PC-9 (cell line): ENCODE measurements around the gene ZER1. TPM values are rescaled to one million over a fixed set of nuclear protein-coding genes. Genes with fewer than 3 reads are reported as not detected.

ENCODE experiments used
- BruUV-seq: library from RNA; stranded (reverse); fragments of 400-500 nt; replicated peaks from 2 replicates; lab custom pipeline; 2021; lab: Mats Ljungman, UMichigan
- CTCF ChIA-PET: fragments of 300-600 bp; sonication (Branson Sonifier 250); formaldehyde crosslinking; loops from one replicate; lab custom pipeline; 2022; ENCODE audit warnings: antibody characterized with exemption; lab: Charles Lee
- POLR2A ChIA-PET: fragments of 300-600 bp; sonication (Branson Sonifier 250); formaldehyde crosslinking; loops from one replicate; lab custom pipeline; 2022; ENCODE audit warnings: antibody characterized with exemption; ENCODE audit not compliant: unreplicated experiment; lab: Charles Lee
- DNase-seq, 2 experiments: peaks; one replicate each; pipeline versions ENCODE4 v3.0.0 to v3.0.0-alpha.2; 2015 to 2022; ENCODE audit warnings: mixed read lengths in 1 of 2
- H2AFZ ChIP-seq: fragments of 200-600 bp; sonication (generic); 2 replicates; pipeline ENCODE4 v1.8.1; 2017; ENCODE audit warnings: antibody characterized with exemption
- H3F3A ChIP-seq: fragments of 200-600 bp; sonication (generic); 2 replicates; pipeline ENCODE4 v1.8.1; 2017; ENCODE audit warnings: antibody characterized with exemption, mild to moderate bottlenecking, low read depth; ENCODE audit not compliant: insufficient read depth
- H3K27ac ChIP-seq: fragments of 200-600 bp; sonication (generic); 2 replicates; pipeline ENCODE4 v1.6.1; 2016; ENCODE audit warnings: mixed run types
- H3K27me3 ChIP-seq: fragments of 200-600 bp; sonication (generic); 2 replicates; pipeline ENCODE4 v1.6.1; 2016; ENCODE audit warnings: low read depth, mixed run types; ENCODE audit not compliant: insufficient read depth
- H3K36me3 ChIP-seq: fragments of 200-600 bp; sonication (generic); 2 replicates; pipeline ENCODE4 v1.6.1; 2016; ENCODE audit warnings: low read depth, mixed run types
- H3K4me1 ChIP-seq: fragments of 200-600 bp; sonication (generic); replicated peaks from 2 replicates; pipeline ENCODE4 v1.6.1; 2016; ENCODE audit warnings: mixed run types; ENCODE audit not compliant: insufficient read depth
- H3K4me2 ChIP-seq: fragments of 200-600 bp; sonication (generic); 2 replicates; pipeline ENCODE4 v1.6.1; 2017; ENCODE audit warnings: mixed run types
- H3K4me3 ChIP-seq: fragments of 200-600 bp; sonication (generic); 2 replicates; pipeline ENCODE4 v1.6.1; 2016; ENCODE audit warnings: mixed run types
- H3K79me2 ChIP-seq: fragments of 200-600 bp; sonication (generic); 2 replicates; pipeline ENCODE4 v1.6.1; 2017; ENCODE audit warnings: low read depth, mixed run types
- H3K9me2 ChIP-seq: fragments of 200-600 bp; sonication (generic); 2 replicates; pipeline ENCODE4 v1.8.1; 2017; ENCODE audit warnings: mild to moderate bottlenecking; ENCODE audit not compliant: insufficient read depth
- H3K9me3 ChIP-seq: fragments of 200-600 bp; sonication (generic); 2 replicates; pipeline ENCODE4 v1.8.1; 2016; ENCODE audit warnings: low read depth; ENCODE audit not compliant: insufficient read depth
- H4K20me1 ChIP-seq: fragments of 200-600 bp; sonication (generic); 2 replicates; pipeline ENCODE4 v1.8.1; 2017; ENCODE audit not compliant: insufficient read depth
- EZH2 ChIP-seq: fragments of 200-600 bp; sonication (generic); IDR thresholded peaks from 2 replicates; pipeline ENCODE4 v1.8.0; 2017; ENCODE audit warnings: antibody characterized with exemption, low read depth
- intact Hi-C: fragments of 100-400 bp; cut with micrococcal nuclease; formaldehyde crosslinking; loops from one replicate; pipeline ENCODE4 v1.10.0; 2022; ENCODE audit not compliant: unreplicated experiment
- total RNA-seq: library from RNA; stranded (reverse); gene quantifications from 2 replicates; pipeline ENCODE4 v1.2.3, GENCODE V29; 2021
- TF ChIP-seq, protein P1 (sequence below): fragments of 200-600 bp; sonication (generic); conservative IDR thresholded peaks from 2 replicates; pipeline ENCODE4 v1.6.1; 2017; ENCODE audit warnings: mixed run types, antibody characterized with exemption, mild to moderate bottlenecking, moderate library complexity

Gene ZER1
- total RNA-seq, 1 experiment from 2014 or later: 65.2 TPM

DNA sequence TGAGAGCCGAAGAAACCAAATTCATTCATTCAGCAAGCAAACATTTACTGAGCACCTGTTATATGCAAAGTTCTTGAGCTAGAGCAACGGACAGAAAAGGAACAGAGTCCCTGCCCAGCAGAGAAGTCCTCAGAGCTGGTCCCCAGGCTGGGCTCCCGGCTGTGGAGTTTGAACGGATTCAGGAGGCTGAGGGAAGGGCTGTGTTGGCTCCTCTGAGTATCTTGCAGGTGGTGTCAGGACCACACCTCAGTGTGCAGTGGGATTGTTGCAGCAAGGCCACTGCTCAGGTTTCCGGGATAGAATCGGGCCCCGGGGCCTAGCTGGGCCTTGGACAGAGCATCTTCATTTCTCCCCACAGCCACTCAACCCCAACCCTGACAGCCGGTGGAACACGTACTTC lies 20.4 kb upstream of the ZER1 start:
- H3K27me3 ChIP-seq: no peaks in the 10 kb centered on the region
- intact Hi-C loops: no loop called here
- no peaks in the 10 kb centered on the region for H4K20me1 ChIP-seq
- 0 out of 2 replicates have a peak, but pooled peaks cover 4% of the 10 kb centered on the region for H3K4me1 ChIP-seq
- H3K9me3 ChIP-seq: no peaks in the 10 kb centered on the region
- peaks cover 3% of the 10 kb centered on the region; the same call in 1 of the 2 replicates for H3K36me3 ChIP-seq
- H3F3A ChIP-seq: no peaks in the 10 kb centered on the region
- H3K4me3 ChIP-seq: no peak overlapping the region
- no peak for DNase-seq
- H3K4me2 ChIP-seq: no peak overlapping the region
- H3K27ac ChIP-seq: no peak overlapping the region
- ChIA-PET POLR2A (interaction anchor here (0.6 kb wide), 1 partner anchor 27 kb away, joined by 4 read pairs; no protein-coding TSS in a partner anchor), CTCF (no interaction called here)
- H2AFZ ChIP-seq: no peak overlapping the region
- no TSS peak for BruUV-seq
- H3K79me2 ChIP-seq: peaks cover 19% of the 10 kb centered on the region
- no peaks in the 10 kb centered on the region for H3K9me2 ChIP-seq
- TF ChIP-seq EZH2: no peak
- TF ChIP-seq, protein P1, sequence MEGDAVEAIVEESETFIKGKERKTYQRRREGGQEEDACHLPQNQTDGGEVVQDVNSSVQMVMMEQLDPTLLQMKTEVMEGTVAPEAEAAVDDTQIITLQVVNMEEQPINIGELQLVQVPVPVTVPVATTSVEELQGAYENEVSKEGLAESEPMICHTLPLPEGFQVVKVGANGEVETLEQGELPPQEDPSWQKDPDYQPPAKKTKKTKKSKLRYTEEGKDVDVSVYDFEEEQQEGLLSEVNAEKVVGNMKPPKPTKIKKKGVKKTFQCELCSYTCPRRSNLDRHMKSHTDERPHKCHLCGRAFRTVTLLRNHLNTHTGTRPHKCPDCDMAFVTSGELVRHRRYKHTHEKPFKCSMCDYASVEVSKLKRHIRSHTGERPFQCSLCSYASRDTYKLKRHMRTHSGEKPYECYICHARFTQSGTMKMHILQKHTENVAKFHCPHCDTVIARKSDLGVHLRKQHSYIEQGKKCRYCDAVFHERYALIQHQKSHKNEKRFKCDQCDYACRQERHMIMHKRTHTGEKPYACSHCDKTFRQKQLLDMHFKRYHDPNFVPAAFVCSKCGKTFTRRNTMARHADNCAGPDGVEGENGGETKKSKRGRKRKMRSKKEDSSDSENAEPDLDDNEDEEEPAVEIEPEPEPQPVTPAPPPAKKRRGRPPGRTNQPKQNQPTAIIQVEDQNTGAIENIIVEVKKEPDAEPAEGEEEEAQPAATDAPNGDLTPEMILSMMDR: no peak

DNA sequence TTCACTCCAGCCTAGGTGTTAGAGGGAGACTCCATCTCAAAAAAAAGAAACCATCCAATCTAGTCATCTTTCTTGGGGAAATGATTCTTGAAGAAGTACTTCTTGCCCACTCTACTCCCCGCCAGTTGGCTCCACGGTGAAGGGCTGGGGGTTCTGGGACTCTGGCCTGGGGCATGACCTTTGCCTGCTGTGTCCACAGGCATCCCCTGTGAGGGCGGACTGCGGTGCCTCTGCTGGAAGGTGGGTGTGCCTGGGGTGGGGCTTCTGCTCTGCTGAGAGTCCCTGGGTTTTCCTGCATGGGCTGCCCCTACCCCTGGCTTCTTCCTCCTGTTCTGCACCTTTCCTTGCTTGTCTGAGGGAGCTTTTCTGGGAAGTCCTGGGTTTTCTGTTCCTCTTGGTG lies 18.8 kb upstream of the ZER1 start:
- POLR2A ChIA-PET: no interaction called here
- TF ChIP-seq, protein P1: no peak
- TF ChIP-seq EZH2: no peak
- H3K27ac ChIP-seq: no peak overlapping the region
- peaks cover 24% of the 10 kb centered on the region for H3K79me2 ChIP-seq
- H2AFZ ChIP-seq: no peak overlapping the region
- no peak overlapping the region for H3K4me3 ChIP-seq
- intact Hi-C loops: no loop called here
- no TSS peak for BruUV-seq
- 0 out of 2 replicates have a peak, but pooled peaks cover 3% of the 10 kb centered on the region for H3K36me3 ChIP-seq
- H4K20me1 ChIP-seq: no peaks in the 10 kb centered on the region
- H3F3A ChIP-seq: peaks cover 7% of the 10 kb centered on the region; the same call in 1 of the 2 replicates
- no peaks in the 10 kb centered on the region for H3K27me3 ChIP-seq
- H3K9me2 ChIP-seq: no peaks in the 10 kb centered on the region
- no peak for DNase-seq
- no peaks in the 10 kb centered on the region for H3K9me3 ChIP-seq
- CTCF ChIA-PET: interaction anchor here (0.6 kb wide), 1 partner anchor 27 kb away, joined by 3 read pairs; no protein-coding TSS in a partner anchor
- no peak overlapping the region for H3K4me2 ChIP-seq
- H3K4me1 ChIP-seq: peaks cover 9% of the 10 kb centered on the region; the same call in 1 of the 2 replicates

DNA sequence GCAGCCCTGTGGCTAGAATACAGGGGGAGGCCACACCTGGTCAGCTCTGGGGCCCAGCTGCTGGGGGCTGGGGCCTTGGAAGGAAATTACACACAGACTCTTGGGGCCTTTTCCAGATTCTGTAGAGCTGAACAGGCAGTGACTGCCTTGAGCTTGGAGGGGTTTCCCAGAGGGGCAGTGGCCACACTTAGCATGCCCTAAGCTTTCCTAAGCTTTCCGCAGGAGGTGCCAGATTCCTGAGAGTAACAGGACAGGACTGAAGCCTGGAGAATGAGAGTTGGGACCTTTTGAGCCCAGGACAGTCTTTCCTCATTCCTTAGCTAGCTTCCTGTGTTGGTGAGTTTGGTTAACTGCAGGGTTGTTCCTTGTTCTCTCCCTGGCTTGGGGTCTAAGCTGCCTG lies 16.7 kb upstream of the ZER1 start:
- Histone ChIP-seq H3K4me3 (peak overlapping the region; percentile 96; the same call in 1 of the 2 replicates), H3K27ac (no peak overlapping the region)
- TSS peak; percentile 49 for BruUV-seq

More for the DNA sequence above, 16.7 kb upstream of the ZER1 start:
- H3K79me2 ChIP-seq: peaks cover 24% of the 10 kb centered on the region
- ChIA-PET CTCF (interaction anchor here (0.6 kb wide), 2 partner anchors 67 to 1369 kb away, joined by 4 to 8 read pairs; no protein-coding TSS in a partner anchor), POLR2A (interaction anchor here (0.6 kb wide), 1 partner anchor 35 kb away, joined by 4 read pairs; no protein-coding TSS in a partner anchor)
- peaks cover 13% of the 10 kb centered on the region for H3K4me1 ChIP-seq
- no peaks in the 10 kb centered on the region for H4K20me1 ChIP-seq
- peaks cover 11% of the 10 kb centered on the region; the same call in 1 of the 2 replicates for H3F3A ChIP-seq
- no peaks in the 10 kb centered on the region for H3K9me3 ChIP-seq
- intact Hi-C loops: no loop called here
- H3K4me2 ChIP-seq: peak overlapping the region; percentile 97
- H2AFZ ChIP-seq: no peak overlapping the region
- H3K27me3 ChIP-seq: no peaks in the 10 kb centered on the region
- no peak for TF ChIP-seq EZH2
- TF ChIP-seq, protein P1: no peak
- DNase-seq: no peak
- H3K9me2 ChIP-seq: no peaks in the 10 kb centered on the region
- 0 out of 2 replicates have a peak, but pooled peaks cover 3% of the 10 kb centered on the region for H3K36me3 ChIP-seq
